GM12801 (cell line): ENCODE data around the gene PHACTR3.

Experiments
- TF ChIP-seq, protein P1 (sequence below): IDR thresholded peaks from one replicate; pipeline ENCODE4 v1.5.1; 2011; ENCODE audit warnings: control low read depth; ENCODE audit not compliant: insufficient read length; ENCODE audit errors: extremely low read depth

Gene PHACTR3

GRCh38 chr20:59603781-59604541 is at the start of gene PHACTR3:
Gene PHACTR3, plus strand, starts transcription at chr20:59604540. Its CDS starts 475 bp downstream, at chr20:59605015.
- TF ChIP-seq, protein P1, sequence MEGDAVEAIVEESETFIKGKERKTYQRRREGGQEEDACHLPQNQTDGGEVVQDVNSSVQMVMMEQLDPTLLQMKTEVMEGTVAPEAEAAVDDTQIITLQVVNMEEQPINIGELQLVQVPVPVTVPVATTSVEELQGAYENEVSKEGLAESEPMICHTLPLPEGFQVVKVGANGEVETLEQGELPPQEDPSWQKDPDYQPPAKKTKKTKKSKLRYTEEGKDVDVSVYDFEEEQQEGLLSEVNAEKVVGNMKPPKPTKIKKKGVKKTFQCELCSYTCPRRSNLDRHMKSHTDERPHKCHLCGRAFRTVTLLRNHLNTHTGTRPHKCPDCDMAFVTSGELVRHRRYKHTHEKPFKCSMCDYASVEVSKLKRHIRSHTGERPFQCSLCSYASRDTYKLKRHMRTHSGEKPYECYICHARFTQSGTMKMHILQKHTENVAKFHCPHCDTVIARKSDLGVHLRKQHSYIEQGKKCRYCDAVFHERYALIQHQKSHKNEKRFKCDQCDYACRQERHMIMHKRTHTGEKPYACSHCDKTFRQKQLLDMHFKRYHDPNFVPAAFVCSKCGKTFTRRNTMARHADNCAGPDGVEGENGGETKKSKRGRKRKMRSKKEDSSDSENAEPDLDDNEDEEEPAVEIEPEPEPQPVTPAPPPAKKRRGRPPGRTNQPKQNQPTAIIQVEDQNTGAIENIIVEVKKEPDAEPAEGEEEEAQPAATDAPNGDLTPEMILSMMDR: no peak

DNA sequence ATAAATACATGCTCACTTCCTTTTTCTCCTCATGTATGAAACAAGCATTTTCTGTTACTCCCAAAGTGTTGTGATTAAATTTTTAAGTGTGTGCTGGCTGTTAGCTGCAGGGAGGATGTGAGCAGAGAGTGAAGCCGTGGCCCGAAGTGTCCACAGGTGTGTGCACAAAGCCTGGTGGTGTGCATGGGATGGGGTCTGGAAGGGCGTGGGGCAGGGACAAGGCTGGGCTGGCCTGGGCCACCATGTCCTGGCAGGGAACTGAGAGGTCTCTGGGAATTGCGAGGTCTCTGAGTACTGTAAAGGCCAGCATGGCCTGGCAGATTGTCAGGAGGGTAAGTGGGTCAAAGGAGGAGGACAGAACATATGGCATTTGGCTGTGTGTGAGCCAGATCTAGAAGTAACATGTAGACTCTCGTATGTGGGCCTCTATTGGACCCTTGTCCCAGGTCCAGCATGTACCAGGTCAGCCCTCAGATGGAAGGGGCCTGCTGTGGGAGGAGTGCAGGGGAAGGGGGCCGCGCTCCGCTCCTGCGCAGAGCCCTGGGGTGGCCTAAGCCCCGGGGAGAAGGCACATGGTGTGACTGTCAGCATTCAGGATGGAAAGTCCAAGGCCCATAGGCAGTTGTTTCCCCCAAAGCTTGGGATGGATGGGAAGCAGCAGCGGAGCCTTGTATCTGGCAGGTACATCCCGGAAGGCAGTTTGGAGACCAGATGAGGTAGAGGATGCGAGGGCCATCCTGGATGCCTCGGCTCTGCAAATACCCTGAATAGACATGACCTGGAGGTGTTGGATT is 45.1 kb upstream of the PHACTR3 start:
- TF ChIP-seq, protein P1: no peak

- TF ChIP-seq, protein P1: no peak
Observed at GRCh38 chr20:59559863-59560262, 44.5 kb upstream of the PHACTR3 start.

GRCh38 chr20:59560588-59561227 is 43.6 kb upstream of the PHACTR3 start:
- TF ChIP-seq, protein P1: no peak

- TF ChIP-seq, protein P1: no peak
Observed at GRCh38 chr20:59561228-59561605, 43.1 kb upstream of the PHACTR3 start.

GRCh38 chr20:59561614-59562277 is 42.6 kb upstream of the PHACTR3 start:
- TF ChIP-seq, protein P1: no peak

- TF ChIP-seq, protein P1: no peak
Observed at GRCh38 chr20:59564171-59564570, 40.2 kb upstream of the PHACTR3 start.
